GM19455 (cell line): ENCODE results near the gene SERPING1.

ENCODE experiments used
- ATAC-seq: cut with Tn5 transposase; IDR thresholded peaks from one replicate; pipeline ENCODE4 v1.9.1; 2021; ENCODE audit not compliant: unreplicated experiment

The SERPING1 gene

GRCh38 chr11:57597461-57597915 is at the start of gene SERPING1:
TSS of gene SERPING1 (plus strand) at chr11:57597685. CDS start at chr11:57598271, 586 bp downstream.
- ATAC-seq: no peak

GRCh38 chr11:57547854-57548377 is 49.6 kb upstream of the SERPING1 start:
- peak; percentile 73 for ATAC-seq

GRCh38 chr11:57549983-57550382 is 47.5 kb upstream of the SERPING1 start:
- no peak for ATAC-seq

GRCh38 chr11:57551941-57552340 is 45.5 kb upstream of the SERPING1 start:
- ATAC-seq: no peak

GRCh38 chr11:57552479-57552878 is 45.0 kb upstream of the SERPING1 start:
- ATAC-seq: no peak

- no peak for ATAC-seq
Observed at GRCh38 chr11:57555393-57555792, 42.1 kb upstream of the SERPING1 start.

GRCh38 chr11:57556041-57556440 is 41.4 kb upstream of the SERPING1 start:
- no peak for ATAC-seq

- no peak for ATAC-seq
Observed at GRCh38 chr11:57560146-57560545, 37.3 kb upstream of the SERPING1 start.

- ATAC-seq: no peak
Observed at GRCh38 chr11:57562596-57562995, 34.9 kb upstream of the SERPING1 start.

- ATAC-seq: peak; percentile 67
Observed at GRCh38 chr11:57566005-57566904, 31.2 kb upstream of the SERPING1 start.

GRCh38 chr11:57566905-57567514 is 30.5 kb upstream of the SERPING1 start:
- peak; percentile 3 for ATAC-seq

- peak; percentile 72 for ATAC-seq
Observed at GRCh38 chr11:57567515-57568329, 29.8 kb upstream of the SERPING1 start, which contains the start of gene UBE2L6. TSS of gene UBE2L6 (minus strand) at chr11:57567672. CDS start at chr11:57567611, 61 bp downstream.

GRCh38 chr11:57568330-57568766 is 29.1 kb upstream of the SERPING1 start:
- peak; percentile 6 for ATAC-seq

- no peak for ATAC-seq
Observed at GRCh38 chr11:57571606-57572005, 25.9 kb upstream of the SERPING1 start.

GRCh38 chr11:57574061-57574460 is 23.4 kb upstream of the SERPING1 start:
- ATAC-seq: no peak

GRCh38 chr11:57584341-57584740 is 13.1 kb upstream of the SERPING1 start:
- no peak for ATAC-seq

GRCh38 chr11:57585301-57585700 is 12.2 kb upstream of the SERPING1 start:
- no peak for ATAC-seq

GRCh38 chr11:57586711-57587245 is 10.7 kb upstream of the SERPING1 start:
- ATAC-seq: no peak

- no peak for ATAC-seq
Observed at GRCh38 chr11:57588046-57588710, 9.3 kb upstream of the SERPING1 start.

- no peak for ATAC-seq
Observed at GRCh38 chr11:57596266-57596885, 1.1 kb upstream of the SERPING1 start.
